HepG2 (cell line): ENCODE data around the gene MLH1.

ENCODE experiments used
- IRF2 ChIP-seq: IDR thresholded peaks from 2 replicates; pipeline ENCODE4 v1.6.1; 2018; ENCODE audit warnings: missing genetic modification reagents, missing compliant biosample characterization
- RAD21 ChIP-seq: fragments of 450-650 bp; formaldehyde crosslinking; IDR thresholded peaks from 2 replicates; pipeline ENCODE4 v1.5.0; 2020; ENCODE audit warnings: mild to moderate bottlenecking
- SETDB1 ChIP-seq: sonication (generic); formaldehyde crosslinking; IDR thresholded peaks from 2 replicates; pipeline ENCODE4 v1.5.1; 2020; ENCODE audit warnings: missing genetic modification reagents, mild to moderate bottlenecking, borderline replicate concordance
- SP140L ChIP-seq: sonication (generic); formaldehyde crosslinking; IDR thresholded peaks from 2 replicates; pipeline ENCODE4 v1.4.0; 2020; ENCODE audit warnings: missing genetic modification reagents, borderline replicate concordance
- SPEN ChIP-seq: sonication (generic); formaldehyde crosslinking; IDR thresholded peaks from 2 replicates; pipeline ENCODE4 v1.5.1; 2020; ENCODE audit warnings: low read depth, mild to moderate bottlenecking, missing genetic modification reagents
- ZNF609 ChIP-seq: sonication (generic); formaldehyde crosslinking; IDR thresholded peaks from 2 replicates; pipeline ENCODE4 v1.4.0; 2020; ENCODE audit warnings: mild to moderate bottlenecking, missing genetic modification reagents, borderline replicate concordance
- ZNF777 ChIP-seq: sonication (generic); formaldehyde crosslinking; IDR thresholded peaks from 2 replicates; pipeline ENCODE4 v1.4.0; 2020; ENCODE audit warnings: missing genetic modification reagents
- TF ChIP-seq, protein P1 (sequence below): sonication (generic); formaldehyde crosslinking; IDR thresholded peaks from 2 replicates; pipeline ENCODE4 v1.4.0; 2020; ENCODE audit warnings: missing genetic modification reagents
- TF ChIP-seq, protein P2 (sequence below): sonication (generic); formaldehyde crosslinking; IDR thresholded peaks from 2 replicates; pipeline ENCODE4 v1.4.0; 2020; ENCODE audit warnings: missing genetic modification reagents

GRCh38 chr3:37087870-37088269 is 94.6 kb downstream of the MLH1 start:
- no peak for TF ChIP-seq IRF2
- TF ChIP-seq SETDB1 (CRISPR knock-in tag), result no peak
- no peak for TF ChIP-seq ZNF777 (CRISPR knock-in tag)
- TF ChIP-seq, protein P1, sequence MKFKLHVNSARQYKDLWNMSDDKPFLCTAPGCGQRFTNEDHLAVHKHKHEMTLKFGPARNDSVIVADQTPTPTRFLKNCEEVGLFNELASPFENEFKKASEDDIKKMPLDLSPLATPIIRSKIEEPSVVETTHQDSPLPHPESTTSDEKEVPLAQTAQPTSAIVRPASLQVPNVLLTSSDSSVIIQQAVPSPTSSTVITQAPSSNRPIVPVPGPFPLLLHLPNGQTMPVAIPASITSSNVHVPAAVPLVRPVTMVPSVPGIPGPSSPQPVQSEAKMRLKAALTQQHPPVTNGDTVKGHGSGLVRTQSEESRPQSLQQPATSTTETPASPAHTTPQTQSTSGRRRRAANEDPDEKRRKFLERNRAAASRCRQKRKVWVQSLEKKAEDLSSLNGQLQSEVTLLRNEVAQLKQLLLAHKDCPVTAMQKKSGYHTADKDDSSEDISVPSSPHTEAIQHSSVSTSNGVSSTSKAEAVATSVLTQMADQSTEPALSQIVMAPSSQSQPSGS, result no peak
- no peak for TF ChIP-seq ZNF609 (CRISPR knock-in tag)
- no peak for TF ChIP-seq SPEN
- TF ChIP-seq, protein P2, sequence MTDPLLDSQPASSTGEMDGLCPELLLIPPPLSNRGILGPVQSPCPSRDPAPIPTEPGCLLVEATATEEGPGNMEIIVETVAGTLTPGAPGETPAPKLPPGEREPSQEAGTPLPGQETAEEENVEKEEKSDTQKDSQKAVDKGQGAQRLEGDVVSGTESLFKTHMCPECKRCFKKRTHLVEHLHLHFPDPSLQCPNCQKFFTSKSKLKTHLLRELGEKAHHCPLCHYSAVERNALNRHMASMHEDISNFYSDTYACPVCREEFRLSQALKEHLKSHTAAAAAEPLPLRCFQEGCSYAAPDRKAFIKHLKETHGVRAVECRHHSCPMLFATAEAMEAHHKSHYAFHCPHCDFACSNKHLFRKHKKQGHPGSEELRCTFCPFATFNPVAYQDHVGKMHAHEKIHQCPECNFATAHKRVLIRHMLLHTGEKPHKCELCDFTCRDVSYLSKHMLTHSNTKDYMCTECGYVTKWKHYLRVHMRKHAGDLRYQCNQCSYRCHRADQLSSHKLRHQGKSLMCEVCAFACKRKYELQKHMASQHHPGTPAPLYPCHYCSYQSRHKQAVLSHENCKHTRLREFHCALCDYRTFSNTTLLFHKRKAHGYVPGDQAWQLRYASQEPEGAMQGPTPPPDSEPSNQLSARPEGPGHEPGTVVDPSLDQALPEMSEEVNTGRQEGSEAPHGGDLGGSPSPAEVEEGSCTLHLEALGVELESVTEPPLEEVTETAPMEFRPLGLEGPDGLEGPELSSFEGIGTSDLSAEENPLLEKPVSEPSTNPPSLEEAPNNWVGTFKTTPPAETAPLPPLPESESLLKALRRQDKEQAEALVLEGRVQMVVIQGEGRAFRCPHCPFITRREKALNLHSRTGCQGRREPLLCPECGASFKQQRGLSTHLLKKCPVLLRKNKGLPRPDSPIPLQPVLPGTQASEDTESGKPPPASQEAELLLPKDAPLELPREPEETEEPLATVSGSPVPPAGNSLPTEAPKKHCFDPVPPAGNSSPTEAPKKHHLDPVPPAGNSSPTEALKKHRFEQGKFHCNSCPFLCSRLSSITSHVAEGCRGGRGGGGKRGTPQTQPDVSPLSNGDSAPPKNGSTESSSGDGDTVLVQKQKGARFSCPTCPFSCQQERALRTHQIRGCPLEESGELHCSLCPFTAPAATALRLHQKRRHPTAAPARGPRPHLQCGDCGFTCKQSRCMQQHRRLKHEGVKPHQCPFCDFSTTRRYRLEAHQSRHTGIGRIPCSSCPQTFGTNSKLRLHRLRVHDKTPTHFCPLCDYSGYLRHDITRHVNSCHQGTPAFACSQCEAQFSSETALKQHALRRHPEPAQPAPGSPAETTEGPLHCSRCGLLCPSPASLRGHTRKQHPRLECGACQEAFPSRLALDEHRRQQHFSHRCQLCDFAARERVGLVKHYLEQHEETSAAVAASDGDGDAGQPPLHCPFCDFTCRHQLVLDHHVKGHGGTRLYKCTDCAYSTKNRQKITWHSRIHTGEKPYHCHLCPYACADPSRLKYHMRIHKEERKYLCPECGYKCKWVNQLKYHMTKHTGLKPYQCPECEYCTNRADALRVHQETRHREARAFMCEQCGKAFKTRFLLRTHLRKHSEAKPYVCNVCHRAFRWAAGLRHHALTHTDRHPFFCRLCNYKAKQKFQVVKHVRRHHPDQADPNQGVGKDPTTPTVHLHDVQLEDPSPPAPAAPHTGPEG (CRISPR knock-in tag), result no peak
- no peak for TF ChIP-seq SP140L (CRISPR knock-in tag)
- TF ChIP-seq RAD21, result no peak
